Measurements from ENCODE around the gene GALNT2.

Gene GALNT2

GRCh38 chr1:230261928-230262650 lies 195.1 kb downstream of the GALNT2 start:
- no peak overlapping the region for H3K4me3 ChIP-seq (replicated peaks; ENCODE audit: low read depth, low read length)
- H3K27me3 ChIP-seq (replicated peaks; ENCODE audit: control insufficient read depth, insufficient read depth, low read length): no peaks in the 10 kb centered on the region
- H3K36me3 ChIP-seq (ENCODE audit: control insufficient read depth, insufficient read depth, low read length): peaks cover 21% of the 10 kb centered on the region
- TF ChIP-seq CTCF (IDR thresholded peaks at IDR 0.05; ENCODE audit: insufficient read depth, low read length, poor library complexity, severe bottlenecking): no peak
- DNase-seq (ENCODE audit: extremely low read depth, insufficient read length): no peak

DNA sequence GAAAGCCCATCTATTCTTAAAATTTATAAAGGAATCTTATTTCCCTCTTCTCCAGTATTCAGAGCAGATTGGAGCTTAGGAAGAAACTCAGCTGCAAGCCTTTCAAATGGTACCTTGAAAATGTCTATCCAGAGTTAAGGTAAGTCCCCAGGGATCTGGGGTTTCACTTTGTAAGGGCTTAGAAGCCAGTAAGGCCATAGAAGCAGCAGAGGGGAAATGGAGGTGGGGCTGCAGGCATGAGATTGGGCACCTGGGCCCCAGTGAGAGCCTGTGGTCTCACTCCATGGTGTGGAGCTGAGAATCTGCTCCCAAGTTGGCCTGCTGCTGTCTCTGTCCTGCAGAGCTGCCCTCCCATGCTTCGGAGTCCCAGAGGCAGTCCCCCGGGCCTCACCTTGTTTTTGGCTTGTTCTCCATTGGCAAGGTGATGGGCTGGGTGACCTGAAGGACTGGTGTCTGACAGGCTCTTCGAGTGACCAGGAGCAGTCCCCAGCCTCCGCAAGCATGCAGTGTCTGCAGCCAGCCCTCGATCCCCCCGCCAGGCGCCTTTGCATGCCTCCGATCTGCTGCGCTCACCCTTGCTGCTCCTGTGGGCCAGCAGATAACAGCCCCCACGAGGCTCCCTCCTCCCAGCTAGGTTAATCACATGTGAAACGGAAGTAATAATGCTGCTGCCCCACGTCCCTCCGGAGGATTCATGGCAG lies 196.0 kb downstream of the GALNT2 start:
- Histone ChIP-seq H3K4me3 (replicated peaks; ENCODE audit: low read depth, low read length) (no peak overlapping the region), H3K36me3 (ENCODE audit: control insufficient read depth, insufficient read depth, low read length) (peaks cover 22% of the 10 kb centered on the region), H3K27me3 (replicated peaks; ENCODE audit: control insufficient read depth, insufficient read depth, low read length) (no peaks in the 10 kb centered on the region)
- DNase-seq (ENCODE audit: extremely low read depth, insufficient read length): no peak
- no peak for TF ChIP-seq CTCF (IDR thresholded peaks at IDR 0.05; ENCODE audit: insufficient read depth, low read length, poor library complexity, severe bottlenecking)

DNA sequence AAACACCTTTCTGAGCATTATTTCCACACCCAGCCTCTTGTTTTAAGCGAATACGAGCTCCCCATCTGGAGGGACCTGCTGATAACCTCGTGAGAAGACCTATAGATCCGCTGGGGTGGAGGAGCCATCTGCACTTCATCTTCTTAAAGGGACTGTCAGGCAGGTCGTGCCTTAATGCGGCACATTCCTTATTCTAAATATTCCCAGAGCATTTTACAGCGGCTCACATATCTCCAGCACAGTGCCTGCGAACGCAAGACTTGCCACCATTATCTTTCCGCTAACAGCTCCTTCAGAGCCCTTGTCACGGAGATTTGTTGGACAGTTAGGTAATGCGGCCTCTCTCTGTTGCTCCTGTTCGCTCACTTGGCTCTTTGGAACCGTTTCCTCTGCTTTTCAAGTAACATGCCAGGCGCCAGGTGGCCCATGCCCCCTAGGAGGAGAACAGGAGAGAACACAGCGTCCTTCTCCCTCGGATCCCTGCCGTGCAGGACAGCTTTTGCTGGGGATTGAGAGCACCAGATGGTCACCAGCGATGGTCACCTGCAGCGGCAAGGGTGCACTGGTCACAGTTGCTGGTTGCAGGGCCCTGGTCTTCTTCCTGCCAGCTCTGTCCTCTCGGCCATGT lies 196.6 kb downstream of the GALNT2 start:
- no peak for TF ChIP-seq CTCF (IDR thresholded peaks at IDR 0.05; ENCODE audit: insufficient read depth, low read length, poor library complexity, severe bottlenecking)
- no peak overlapping the region for H3K4me3 ChIP-seq (replicated peaks; ENCODE audit: low read depth, low read length)
- DNase-seq (ENCODE audit: extremely low read depth, insufficient read length): no peak
- no peaks in the 10 kb centered on the region for H3K27me3 ChIP-seq (replicated peaks; ENCODE audit: control insufficient read depth, insufficient read depth, low read length)
- H3K36me3 ChIP-seq (ENCODE audit: control insufficient read depth, insufficient read depth, low read length): peaks cover 24% of the 10 kb centered on the region

DNA sequence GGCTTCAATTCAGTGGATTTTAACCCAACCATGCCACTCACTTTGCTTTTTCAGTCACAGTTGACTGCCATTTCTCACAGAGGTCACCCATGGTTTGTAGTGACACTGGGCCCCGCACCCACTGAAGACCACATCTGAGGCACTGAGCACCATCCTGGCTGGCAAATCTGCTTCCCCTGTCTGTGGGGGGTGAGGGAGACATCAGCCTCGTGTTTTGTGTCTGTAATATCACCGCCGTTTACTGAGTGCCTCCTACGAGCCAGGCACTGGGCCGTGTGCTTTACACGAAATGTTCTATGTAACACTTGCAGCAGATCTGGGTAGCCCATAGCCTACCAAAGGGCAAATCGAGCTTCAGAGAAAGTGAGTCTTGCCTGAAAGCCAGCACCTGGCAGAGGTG lies 197.3 kb downstream of the GALNT2 start:
- DNase-seq (ENCODE audit: extremely low read depth, insufficient read length): no peak
- Histone ChIP-seq H3K4me3 (replicated peaks; ENCODE audit: low read depth, low read length) (no peak overlapping the region), H3K27me3 (replicated peaks; ENCODE audit: control insufficient read depth, insufficient read depth, low read length) (no peaks in the 10 kb centered on the region), H3K36me3 (ENCODE audit: control insufficient read depth, insufficient read depth, low read length) (peaks cover 24% of the 10 kb centered on the region)
- no peak for TF ChIP-seq CTCF (IDR thresholded peaks at IDR 0.05; ENCODE audit: insufficient read depth, low read length, poor library complexity, severe bottlenecking)

- peaks cover 24% of the 10 kb centered on the region for H3K36me3 ChIP-seq (ENCODE audit: control insufficient read depth, insufficient read depth, low read length)
- H3K4me3 ChIP-seq (replicated peaks; ENCODE audit: low read depth, low read length): no peak overlapping the region
- no peak for TF ChIP-seq CTCF (IDR thresholded peaks at IDR 0.05; ENCODE audit: insufficient read depth, low read length, poor library complexity, severe bottlenecking)
- H3K27me3 ChIP-seq (replicated peaks; ENCODE audit: control insufficient read depth, insufficient read depth, low read length): no peaks in the 10 kb centered on the region
- DNase-seq (ENCODE audit: extremely low read depth, insufficient read length): no peak
Measured at GRCh38 chr1:230265200-230266115, 198.4 kb downstream of the GALNT2 start.
